CD4-positive, alpha-beta T cell treated with Interleukin-21 for 1 hour (primary cell): Measurements from ENCODE around the gene BBS2.

ENCODE experiments used
- DNase-seq: peaks from one replicate; pipeline ENCODE4 v3.0.0-alpha.2; 2020

Gene BBS2, protein sequence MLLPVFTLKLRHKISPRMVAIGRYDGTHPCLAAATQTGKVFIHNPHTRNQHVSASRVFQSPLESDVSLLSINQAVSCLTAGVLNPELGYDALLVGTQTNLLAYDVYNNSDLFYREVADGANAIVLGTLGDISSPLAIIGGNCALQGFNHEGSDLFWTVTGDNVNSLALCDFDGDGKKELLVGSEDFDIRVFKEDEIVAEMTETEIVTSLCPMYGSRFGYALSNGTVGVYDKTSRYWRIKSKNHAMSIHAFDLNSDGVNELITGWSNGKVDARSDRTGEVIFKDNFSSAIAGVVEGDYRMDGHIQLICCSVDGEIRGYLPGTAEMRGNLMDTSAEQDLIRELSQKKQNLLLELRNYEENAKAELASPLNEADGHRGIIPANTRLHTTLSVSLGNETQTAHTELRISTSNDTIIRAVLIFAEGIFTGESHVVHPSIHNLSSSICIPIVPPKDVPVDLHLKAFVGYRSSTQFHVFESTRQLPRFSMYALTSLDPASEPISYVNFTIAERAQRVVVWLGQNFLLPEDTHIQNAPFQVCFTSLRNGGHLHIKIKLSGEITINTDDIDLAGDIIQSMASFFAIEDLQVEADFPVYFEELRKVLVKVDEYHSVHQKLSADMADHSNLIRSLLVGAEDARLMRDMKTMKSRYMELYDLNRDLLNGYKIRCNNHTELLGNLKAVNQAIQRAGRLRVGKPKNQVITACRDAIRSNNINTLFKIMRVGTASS

DNA sequence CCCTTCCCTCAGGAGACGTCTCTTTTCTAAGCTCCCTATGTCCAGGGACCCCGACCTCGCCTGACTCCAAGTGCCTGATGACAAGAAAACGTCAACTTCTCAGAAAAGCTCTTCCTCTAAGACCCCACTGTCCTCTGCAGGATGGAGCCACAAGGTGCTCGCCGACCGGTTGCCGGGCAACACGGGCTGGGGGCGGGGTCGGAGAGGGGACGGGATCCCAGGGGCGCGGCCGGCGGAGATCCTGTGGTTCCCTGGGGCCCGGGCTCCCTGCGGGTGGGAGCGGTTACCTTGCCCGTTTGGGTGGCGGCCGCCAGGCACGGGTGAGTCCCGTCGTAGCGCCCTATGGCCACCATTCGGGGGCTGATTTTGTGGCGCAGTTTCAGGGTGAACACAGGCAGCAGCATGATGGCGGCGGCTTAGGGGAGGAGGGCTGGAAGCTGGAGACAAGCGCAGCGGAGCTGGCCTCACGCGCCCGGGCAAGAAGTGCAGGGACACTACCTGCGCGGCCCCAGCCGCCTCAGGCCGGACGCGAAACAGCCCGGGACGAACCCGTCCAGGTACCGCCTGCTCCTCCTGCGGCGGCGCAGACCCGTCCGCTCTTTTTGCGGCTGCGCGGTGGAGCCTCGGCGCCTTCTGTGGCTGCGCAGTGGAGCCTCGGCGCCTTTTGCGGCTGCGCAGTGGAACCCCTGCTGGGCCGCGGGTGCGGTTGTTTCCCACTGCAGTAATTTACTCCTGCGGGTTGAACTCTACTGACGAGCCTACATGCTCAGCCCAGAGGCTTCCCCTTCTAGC lies at the start of gene BBS2:
BBS2 (minus strand) TSS at position 566 of the 792 bp plus-strand sequence; CDS start at position 404, 162 bp downstream.
- DNase-seq, result peak; percentile 92

DNA sequence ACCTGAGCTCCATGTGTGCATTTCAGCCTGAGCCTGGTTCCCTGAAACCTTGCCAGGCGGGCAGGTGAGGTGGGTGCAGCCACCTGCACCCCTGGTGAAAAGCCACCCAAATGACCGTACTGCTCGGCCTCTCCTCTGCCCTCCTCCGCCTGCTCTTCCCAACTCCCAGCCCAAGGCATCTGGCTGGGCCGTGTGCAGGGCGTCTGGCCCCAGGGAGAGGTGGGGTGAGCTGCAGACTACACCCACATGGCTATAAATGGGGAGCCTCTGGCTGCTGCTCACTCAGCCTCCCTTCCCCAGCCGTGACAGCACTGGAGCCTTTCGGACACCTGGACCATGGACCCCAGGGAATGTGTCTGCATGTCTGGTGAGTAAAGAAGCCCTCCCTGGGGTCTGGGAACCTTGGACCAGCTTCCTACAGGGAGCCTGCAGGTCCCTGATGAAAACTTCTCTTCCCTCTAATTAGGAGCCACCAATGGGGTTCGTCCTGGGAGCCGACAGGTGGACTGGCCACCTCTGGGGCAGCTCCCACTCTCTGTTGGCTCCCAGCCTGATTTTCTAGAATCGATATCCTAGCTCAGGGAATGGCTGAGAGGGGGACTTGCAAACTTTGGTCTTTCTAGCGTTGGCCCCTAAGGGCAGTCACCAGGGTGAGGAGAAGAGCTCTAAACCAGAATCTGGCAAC lies 45.1 kb upstream of the BBS2 start, which contains the start of gene MT4:
MT4 (plus strand) TSS at position 281 of the 685 bp plus-strand sequence; CDS start at position 337, 56 bp downstream.
- no peak for DNase-seq

DNA sequence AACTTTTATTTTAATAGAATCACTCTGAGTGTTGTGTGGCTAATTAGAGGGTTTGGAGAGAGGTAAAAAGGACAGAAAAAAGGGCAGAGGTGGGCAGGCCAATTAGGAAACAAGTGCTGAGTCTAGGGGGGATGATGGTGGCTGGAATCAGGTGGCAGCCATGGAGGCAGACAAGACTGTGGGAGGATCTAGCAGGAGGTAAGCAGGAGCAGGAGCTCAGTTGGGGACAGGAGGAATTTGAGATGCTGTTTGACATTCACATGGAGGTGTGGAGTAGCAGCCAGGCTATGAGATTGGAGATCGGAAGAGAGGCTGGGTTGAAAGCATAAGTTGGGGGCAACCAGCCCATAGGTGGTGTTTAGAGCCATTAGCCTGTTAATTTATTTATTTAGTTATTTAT lies 41.3 kb upstream of the BBS2 start:
- no peak for DNase-seq

DNA sequence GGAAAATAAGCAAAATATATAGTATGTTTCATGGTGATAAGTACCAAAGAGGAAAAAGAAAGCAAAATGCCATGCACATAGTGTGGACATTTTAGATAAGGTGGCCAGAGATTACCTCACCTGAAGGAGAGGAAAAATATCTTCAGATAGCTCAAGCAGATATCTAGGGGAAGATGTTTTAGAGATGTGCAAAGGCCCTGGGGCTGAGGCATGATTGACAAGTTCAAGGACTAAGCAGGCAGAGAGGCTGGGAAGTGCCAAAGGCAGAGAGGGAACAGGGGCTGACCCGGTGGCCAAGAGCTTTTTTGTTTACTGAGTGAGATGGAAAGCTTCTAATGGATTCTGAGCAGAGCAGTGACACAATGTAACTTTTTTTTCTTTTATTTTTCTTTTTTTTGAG lies 40.6 kb upstream of the BBS2 start:
- no peak for DNase-seq

DNA sequence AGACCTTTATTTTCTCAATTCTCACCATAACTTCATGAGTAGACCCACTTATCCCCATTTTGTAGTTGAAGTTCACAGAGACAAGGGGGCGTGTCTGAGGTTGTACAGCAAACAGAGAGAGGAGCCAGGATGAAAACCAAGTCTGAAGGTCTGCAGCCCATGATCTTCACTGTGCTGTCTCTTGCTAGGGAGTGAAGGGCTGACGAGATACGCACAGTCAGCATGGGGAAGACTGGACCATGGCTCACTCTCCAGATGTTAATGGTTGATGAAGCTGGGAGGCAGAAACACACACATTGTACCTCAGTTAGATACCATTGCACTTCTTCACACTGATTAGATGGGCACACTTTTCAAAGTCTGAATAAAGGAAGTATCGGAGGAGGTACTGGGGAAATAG lies 39.3 kb upstream of the BBS2 start:
- DNase-seq, result no peak

DNA sequence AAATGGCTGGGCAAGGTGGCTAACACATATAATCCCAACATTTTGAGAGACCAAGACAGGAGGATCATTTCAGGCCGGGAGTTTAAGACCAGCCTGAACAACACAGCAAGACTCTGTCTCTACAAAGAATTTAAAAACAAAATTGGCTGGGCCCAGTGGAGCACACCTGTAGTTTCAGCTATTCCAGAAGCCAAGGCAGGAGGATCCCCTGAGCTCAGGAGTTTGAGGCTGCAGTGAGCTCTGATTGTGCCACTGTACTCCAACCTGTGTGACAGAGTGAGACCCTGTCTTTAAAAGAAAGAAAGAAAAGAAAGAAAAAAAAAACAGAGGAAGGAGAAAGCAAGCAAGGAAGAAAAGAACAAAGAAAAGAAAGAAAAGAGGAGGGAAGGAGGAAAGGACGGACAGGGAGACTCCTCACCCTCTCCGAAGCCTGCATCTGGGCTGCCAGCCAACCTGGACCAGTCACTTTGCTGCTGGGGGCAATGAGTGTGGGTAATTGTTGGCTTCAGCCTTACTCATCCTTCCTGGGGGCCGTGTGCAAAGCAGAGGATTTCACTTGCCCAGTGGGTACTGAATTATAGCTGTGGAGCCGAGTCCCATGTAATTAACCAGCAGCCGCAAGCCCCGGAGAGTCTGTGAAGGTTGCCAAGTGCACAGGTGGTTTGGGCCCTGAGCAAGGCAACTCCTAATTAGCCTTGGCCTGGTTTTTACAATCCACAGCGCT lies 38.4 kb upstream of the BBS2 start:
- DNase-seq, result no peak

DNA sequence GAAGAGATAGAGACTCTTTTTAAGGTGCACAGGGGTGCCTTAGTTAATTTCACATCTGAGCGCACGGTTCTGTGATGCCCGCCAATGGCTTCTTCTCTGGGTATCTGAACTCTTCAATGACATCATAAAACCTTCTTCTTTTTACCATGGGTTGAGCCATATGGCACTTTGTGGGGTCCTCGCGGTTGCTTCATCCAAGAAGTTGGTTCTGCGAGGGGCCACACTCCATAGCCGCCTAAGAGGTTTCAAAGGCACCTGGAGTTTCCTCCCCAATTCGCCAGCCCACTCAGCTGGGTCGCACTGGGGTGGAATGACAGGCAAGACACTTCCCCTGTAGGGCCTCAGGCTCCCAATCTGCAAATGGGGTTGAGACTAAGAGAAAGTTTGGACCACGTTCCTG lies 34.6 kb upstream of the BBS2 start:
- no peak for DNase-seq

DNA sequence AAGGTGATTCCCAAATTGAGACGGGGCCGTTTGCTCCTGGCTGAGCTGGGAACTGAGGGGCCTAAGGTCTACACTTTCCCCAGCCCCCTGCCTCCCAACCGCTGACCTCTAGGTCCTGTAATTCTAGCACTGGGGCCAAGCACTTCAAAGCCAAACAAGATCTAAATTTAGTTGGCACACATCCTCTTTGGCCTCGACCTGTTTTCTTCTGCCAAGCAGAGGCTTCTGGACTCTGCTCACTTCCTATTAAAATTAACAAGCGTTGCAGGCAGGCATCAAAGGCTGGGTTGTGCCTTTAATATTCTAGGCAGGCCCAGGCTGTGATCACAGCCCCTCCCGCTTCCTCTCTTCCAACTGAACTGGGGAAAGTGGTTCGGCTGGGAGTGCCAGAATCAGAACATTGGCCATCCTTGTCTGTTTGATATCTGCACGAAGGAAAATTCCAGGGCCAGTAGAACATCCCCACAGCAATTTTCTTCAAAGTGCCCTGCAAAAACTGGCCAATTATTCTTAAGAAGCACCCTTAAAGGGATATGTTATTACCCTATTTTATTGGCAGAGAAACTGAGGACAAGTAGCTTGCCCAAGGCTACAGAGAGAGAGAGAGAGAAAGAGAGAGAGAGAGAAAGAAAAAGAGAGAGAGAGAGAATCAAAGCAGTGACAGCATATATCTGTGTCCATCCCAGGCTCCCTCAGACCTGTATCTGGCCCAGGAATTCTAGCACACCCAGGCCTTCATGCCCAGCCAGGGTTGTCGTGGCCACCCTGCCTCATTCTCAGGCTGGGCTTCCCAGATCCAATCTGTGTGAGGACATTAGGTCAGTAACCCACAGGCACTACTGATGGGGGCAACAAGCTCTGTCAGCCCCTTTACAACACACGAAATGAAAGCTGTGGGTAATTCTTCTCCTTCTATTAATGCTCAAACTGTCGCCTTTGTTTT lies 32.2 kb upstream of the BBS2 start:
- no peak for DNase-seq

DNA sequence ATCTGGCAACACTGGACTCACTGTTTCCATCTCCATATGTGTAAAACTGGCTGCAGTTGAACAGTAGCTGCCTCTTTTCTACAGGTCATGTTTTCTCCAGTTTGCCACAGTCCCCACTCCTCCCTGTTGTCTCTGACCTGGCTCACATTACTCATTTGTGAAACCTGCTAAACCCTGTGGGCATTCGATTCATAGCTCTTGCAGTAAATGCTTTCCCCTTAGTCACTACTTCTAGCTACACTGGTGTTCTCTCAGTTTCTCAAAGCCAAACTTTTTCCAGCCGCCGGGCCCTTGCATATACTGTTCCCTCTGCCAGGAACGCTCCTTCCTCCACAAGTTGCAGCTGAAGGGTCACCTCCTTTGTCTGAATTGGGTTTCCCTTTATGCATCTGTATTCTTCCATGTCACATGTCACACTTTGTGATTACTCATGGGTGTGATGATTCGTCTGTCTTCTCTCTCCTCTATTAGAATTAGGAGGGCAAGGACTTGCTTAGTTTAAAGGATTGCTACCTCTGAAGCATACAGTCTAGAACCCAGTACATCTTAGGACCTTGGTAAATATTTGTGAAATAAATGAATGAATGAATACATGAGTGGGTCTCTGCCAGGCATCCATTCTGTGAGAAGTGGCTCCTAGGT lies 30.0 kb upstream of the BBS2 start:
- no peak for DNase-seq

DNA sequence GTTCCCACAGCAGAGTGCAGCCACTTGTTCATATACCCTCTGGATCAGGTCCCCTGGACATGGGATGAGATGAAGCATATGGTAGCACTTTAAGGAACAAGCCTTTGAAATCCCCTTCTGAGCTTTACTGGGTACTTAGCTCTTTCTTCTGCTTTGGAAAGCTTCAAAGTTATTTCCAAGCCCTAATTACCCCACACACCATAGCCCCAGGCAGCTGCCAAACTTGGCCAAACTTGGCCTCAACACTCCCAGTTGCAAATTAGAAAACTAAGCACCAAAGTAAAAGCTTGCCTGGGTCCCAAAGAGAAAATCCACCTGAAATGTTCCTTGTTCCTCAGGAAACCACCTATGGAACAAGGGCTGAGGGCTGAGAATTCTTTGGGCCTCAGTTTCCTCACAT lies 29.3 kb upstream of the BBS2 start:
- DNase-seq, result no peak

DNA sequence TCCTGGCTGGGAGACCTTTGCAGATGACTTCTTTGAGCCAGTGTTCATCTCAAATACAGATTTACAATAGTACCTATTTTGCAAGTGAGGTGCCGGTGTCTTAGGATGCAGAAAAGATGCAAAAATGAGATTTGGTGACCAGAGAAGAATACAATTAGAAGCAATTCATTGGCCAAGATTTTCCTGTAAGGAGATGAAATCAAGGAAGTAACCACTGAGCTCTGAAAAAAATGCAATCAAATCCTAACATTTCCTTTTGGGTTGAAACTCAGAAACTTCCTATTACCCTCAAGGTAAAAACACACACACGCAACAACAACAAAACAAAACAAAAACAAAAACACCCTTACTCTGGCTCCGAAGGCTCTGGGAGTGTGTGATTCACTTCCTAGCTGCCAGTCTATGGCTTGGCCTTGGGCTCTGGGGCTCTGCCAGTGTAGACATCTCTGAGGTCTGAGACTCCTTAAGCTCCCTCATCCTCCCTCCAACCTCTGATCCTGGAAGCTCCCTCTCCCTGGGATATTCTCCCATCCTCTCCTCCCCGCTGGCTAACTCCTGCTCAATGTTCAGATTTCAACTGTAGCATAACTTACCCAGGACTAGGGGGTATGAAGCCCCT lies 28.2 kb upstream of the BBS2 start:
- DNase-seq, result no peak

DNA sequence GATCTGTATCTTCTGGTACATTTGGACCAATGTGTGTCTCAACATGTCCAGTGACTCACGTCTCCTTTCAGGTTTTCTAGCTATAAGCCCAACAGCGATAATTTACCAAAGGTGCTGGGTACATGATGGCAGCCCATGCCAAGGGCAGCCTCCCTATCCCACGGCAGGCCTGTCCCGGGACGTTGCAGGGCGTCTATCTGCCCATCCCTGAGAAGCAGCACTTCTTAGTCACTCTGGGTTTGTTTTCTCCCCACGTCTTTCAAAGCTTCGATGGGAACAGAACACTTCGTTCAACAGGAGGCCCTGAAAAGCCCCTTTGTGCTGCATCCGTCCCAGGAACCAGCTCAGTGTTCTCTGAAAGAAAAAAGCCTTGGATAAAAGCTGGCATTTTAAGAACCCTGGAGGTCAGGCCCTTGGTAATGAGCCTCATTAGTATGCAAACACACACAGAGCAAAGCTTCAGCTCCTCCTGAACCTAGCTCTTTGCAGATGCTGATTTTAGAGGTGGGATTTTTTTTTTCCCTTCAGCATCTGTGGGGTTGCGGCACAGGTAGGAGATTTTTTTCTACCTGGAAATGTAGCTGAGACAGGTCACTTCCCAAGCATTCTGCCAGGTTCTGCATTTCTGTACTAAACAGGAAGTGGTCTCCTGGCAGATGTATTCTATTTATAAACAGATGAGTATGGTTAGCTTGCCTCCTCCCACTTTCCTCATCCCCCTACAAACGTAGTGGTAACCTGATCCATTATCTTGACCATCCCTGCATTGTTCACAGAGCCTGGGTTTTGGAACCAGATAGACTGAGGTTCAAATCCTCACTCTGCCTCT lies 27.5 kb upstream of the BBS2 start:
- no peak for DNase-seq

DNA sequence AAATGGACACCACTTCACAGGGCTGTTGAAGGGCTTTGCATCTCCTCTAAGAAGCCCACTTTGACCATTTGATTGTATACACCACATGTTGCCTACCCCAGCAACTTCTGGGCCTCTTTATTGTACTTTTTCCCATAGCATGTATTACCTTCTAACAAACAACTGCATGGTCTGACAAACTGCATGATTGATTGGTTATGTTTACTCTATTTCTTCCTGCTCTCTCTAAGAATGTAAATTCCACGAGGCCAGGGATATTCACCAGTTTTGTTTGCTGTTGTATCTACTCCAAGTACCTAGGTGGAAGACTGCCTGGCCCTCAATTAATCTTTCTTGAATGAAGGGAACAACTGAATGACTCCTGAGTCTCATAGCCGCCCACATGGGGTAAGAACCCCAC lies 22.2 kb upstream of the BBS2 start:
- no peak for DNase-seq

DNA sequence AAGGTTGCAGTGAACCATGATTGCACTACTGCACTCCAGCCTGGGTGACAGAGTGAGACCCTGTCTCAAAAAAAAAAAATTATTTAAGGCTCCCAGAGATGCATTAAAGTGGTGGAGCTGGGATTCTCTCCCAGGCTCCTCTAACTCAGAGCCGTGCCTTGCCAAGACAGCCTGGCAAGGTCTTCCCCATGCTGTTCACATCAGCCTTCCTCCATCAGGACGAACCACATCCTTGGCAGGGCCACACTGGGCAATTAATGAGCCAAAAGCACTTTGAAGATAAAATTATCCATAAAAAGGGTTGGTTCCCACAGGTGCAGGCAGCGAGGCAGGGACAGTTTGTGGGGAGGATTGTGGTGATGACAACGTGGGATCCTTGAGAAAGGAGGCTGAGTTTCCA lies 19.8 kb upstream of the BBS2 start:
- no peak for DNase-seq

DNA sequence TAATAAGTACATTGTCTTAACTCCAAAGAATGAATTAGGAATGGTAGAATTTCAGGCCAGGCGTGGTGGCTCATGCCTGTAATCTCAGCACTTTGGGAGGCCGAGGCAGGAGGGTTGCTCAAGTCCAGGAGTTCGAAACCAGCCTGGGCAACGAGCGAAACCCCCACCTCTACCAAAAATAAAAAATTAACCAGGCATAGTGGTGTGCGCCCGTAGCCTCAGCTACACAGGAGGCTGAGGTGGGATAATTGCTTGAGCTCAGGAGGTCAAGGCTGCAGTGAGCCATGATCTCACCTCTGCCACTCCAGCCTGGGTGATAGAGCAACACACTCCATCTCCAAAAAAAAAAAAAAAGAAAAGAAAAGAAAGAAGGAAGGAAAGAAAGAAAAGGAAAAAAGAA lies 18.5 kb upstream of the BBS2 start:
- no peak for DNase-seq

DNA sequence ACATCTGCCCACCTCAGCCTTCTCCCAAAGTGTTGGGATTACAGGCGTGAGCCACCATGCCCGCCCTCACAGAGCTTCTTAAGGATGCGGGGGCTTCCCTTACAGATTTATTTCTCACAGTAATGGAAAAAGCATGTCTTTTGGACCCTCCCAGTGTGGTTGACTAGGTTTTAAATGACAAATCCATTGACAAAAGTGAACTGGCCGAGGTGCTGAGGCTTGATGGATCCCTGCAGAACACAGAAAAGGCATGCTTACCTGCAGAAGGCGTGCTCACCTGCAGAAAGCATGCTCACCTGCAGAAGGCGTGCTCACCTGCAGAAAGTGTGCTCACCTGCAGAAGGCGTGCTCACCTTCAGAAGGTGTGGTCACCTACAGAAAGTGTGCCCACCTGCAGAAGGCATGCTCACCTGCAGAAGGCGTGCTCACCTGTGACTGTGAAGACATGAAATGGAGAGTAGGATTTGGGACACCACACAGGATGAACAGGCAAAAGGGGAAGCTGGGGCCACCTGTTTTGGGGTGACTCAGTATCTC lies 15.1 kb upstream of the BBS2 start:
- no peak for DNase-seq

DNA sequence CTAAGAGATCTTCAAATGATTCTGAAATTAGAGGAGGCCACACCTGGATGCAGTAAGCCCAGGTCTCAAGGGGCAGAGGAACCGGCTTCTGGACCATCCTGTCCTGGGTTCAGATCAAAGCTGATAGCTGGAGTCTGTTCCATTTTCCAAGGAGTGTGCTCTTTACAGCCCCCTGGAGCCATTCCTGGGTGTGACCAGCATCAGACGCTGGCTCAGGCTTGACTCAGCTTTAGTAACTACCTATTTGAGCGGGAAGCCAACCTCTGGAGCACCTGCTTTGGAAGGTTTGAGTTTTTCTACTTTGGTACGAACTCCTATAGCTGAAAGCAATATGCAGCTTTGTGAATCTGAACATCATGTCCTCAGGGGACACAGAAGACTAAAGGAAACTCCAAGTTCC lies 12.9 kb upstream of the BBS2 start:
- DNase-seq, result no peak

DNA sequence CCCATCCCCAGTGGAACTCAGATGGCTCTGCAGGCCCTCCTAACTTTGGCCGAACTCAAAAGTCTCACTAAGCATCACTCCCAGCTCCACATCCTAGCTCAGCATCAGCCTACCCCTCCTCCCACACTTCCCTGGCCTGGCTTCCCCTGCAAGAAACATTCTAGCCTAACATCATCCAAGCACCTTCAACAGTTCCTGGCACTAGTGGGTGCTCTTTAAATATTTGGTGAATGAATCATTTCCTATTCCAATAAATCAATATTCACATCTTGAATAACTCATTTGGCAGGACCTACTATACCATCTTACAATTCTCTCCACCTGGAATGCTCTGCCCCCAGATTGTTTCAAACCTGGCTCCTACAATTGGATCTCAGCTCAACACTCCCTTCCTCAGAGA lies 11.0 kb upstream of the BBS2 start:
- no peak for DNase-seq

DNA sequence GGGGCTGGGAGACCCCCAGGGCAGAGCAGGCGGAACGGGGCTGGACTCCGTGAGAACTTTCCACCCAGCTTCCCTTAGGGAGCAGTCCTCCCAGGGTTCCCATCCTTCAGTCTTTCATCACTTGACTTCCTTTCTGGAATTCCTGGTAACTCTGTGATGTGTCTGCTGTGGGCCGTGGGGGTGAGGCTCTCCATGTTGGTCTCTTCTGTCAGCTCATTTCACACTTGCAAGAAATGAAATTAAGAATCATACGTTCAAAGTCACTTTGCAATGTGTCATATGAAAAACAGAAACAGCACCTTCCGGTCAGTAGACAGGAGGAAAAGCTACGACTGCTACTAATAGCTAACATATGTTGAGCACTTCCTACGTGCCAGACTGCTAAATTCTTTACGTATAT lies 5.4 kb upstream of the BBS2 start:
- no peak for DNase-seq
